CD1c-positive myeloid dendritic cell (primary cell): ENCODE results near the gene LCMT1.
"Not testable (repeated sequence)": the region's sequence is repeated elsewhere in the genome, so short reads cannot be mapped to it uniquely, and the experiment has no call there.

Experiments
- DNase-seq: peaks from one replicate; pipeline ENCODE4 v3.0.0-alpha.2; 2016; ENCODE audit errors: extremely low spot score

Gene LCMT1

DNA sequence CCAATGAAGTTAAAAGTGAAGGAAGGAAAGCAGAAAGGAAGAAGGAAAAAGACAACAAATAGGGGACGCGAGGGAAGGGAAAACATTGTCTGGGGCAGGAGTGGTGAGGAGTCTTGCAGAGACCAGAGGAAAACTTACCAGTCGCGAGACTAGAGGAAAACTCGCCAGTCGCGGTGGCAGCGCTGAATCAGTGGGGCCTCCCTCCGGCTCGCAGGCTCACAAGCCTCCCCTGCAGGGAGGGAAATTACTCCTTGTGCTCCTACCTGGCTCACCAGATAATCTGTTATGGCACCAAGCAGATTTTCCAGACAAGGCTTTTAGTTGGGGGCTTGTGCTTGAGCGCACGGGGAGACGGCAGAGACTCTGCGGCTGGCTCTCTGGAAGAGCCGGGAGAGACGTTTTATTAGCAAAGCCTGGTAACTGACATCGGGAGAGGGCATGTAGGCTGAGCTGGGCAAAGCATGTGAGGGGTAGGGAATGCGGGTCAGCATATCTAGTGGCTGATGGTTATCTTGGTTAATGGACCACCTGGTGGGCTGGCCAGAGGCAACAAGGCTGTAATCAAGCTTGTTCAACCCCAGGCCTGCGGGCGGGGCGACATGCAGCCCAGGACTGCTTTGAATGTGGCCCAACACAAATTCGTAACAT lies 37.1 kb downstream of the LCMT1 start:
- DNase-seq = no peak

DNA sequence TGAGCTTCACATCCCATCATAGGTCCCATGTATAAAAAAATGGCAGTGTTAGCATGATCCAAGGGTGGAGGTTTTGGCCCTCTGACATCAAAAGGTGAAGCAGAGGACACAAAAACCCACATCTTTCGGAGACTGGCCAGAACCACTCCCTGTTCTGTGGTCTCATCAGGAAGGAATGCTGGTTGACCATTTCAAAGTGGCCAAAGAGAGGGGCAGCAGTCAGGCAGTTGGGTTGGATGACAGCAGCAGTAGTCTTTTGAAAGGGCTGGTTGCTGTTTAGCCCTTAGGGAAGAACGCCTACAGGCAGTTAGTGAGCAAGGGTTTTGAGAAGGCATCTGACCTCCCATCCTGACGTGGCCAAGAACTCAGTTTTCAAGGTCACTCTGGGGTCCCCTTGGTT lies 40.5 kb downstream of the LCMT1 start:
- DNase-seq = no peak

DNA sequence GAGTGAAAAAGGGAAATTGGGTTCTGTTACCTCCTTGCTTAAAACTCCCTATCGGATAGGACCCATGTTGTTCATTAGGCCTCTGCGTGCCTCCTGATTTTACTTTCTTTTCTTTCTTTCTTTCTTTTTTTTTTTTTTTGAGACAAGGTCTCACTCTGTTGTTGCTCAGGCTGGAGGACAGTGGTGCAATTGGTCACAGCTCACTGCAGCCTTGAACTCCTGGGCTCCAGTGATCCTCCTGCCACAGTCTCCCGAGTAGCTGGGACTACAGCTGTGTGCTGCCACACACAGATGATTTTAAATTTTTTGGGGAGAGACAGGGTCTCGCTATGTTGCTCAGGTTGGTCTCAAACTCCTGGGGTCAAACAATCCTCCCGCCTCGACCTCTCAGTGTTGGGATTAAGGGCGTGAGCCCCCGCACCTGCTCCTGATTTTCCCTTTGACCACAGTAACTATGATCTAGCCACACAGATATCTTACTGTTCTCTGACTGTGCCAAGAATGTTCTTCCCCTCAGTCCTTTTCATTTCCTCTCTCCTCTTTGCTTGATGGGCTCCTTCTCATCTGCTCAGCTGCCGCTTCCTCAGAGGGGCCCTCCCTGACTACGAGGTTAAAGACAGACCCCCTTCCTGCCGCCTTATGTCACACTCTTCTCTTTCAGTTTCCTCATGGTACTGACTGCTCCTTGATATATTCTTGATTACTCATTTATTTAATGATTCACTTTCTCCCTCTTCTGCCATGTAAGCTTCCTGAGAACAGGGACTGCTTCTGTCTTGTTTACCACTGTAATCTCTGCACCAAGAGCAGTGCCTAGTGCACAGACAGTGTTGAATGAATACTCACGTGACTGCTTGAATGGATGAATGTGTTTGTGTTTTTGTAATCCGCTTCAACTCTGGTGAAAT lies 44.3 kb downstream of the LCMT1 start:
- no peak for DNase-seq

DNA sequence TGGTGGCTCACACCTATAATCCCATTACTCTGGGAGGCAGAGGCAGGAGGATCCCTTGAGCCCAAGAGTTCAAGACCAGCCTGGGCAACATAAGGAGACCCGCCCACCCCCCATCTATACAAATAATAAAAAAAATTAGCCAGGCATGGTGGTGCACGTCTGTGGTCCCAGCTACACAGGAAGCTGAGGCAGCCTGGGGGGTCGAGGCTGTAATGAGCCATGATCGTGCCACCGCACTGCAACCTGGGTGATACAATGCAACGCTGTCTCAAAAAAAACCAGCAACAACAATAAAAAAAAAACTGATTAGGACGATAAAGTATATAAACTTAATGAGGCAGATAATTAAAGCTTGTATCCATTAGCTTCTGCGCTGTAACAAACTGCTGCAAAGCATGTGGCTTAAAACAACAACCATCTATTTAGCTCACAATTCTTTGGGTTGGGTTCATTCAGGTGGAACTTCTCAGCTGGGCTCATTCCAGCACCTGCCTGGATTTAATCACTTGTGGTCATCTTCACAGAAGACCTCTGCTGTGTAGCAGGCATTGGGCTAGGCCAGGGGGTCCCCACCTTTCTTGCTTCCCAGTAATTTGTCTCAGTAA lies 45.8 kb downstream of the LCMT1 start:
- DNase-seq = no peak

DNA sequence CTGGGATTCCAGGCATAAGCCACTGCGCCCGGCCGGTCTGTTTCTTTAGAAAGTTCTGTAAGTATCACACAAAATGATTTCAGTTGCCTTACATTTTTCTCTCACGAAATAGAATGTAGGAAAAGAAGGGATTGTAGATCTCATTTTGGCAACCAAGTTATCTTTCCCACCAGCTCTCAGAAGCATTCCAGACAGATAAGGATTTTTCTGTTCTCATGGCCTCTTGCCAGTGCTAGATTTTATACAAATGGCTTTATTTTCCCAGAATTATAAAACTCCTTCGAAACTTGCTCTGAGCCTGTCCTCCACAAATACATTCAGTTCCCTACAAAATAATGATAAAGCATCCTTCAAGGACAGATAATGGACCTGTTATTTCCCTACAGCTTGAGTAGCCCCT lies 46.9 kb downstream of the LCMT1 start:
- no peak for DNase-seq

DNA sequence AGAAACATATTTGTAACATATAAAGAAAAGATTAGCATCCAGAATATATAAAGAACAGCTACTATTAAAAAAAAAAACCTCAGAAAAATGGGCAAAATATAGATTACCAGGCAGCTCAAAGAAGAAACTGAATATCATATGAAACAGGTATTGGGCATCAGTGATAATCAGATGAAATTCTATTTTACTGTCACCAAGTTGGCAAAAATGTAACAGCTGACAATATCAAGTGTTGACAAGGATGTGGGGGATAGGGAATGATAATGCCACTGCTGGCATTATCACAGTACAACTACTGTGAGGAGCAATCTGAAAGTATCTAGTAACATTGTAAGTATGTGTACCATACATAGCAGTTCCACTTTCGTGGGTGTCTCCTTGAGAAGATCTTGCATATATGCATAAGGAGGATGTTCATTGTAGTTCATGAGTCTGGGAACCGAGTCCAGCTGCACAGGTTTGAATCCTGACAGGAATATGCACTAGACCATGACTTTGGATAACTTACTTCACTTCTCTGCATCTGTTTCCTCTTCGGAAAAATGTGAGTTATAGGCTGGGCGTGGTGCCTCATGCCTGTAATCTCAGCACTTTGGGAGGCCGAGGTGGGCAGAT lies 50.3 kb downstream of the LCMT1 start:
- no peak for DNase-seq

DNA sequence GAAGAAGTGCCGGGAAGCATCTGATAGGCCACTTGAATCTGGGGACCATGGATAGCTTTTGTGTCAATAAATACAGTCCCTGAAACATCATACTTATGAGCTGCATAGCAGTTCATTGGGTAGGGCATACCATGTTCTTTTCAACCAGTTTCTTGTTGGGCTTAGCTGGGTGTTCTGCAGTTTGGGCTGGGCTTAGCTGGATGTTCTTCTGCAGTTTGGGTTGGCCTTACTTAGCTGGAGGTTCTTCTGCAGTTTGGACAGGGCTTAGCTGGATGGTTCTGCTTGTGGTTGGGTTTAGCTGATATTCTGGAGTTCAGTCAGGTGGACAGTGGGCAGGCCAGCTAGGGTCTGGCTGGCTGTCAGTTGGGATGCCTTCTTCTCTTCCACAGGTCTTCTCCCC lies 52.1 kb downstream of the LCMT1 start:
- DNase-seq = no peak

DNA sequence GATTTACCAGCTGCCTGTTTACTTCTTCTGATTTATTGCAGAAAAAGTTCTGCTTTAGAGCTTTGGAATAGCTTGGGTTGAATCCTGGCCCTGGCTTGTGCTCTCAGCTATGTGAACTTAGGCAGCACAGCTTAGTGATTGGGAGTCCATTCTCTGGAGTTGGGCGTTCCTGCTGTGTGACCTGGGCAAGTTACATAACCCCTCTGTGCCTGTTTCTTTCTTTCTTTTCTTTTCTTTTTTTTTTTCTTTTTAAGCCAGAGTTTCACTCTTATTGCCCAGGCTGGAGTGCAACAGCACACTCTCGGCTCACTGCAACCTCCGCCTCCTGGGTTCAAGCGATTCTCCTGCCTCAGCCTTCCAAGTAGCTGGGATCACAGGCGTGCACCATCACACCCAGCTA lies 53.7 kb downstream of the LCMT1 start:
- DNase-seq = no peak

DNA sequence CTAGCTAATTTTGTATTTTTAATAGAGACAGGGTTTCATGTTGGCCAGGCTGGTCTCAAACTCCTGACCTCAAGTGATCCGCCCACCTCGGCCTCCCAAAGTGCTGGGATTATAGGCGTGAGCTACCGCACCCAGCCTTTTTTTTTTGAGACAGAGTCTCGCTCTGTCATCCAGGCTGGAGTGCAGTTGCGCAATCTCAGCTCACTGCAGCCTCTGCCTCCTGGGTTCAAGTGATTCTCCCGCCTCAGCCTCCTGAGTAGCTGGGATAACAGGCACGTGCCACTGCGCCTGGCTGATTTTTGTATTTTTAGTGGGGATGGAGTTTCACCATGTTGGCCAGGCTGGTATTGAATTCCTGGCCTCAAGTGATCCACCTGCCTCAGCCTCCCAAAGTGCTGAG lies 56.4 kb downstream of the LCMT1 start:
- not testable (repeated sequence) for DNase-seq

DNA sequence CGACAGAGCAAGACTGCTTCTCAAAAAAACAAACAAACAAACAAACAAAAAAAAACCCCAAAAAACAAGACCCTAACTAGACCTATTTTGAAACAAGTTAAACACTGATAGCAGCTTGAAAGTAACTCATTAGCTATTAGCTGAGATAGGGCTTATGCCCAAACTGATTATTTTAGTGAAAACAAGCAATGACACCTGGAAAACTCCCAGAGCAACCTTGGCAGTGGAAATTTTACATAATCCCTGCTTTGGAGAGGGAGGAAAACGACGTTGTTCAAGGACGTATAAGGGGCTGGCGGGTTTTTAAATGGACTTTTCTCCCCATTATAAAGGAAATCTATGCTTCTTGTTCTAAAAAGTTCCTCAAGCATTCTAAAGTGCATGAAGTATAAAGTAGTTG lies 59.8 kb downstream of the LCMT1 start:
- DNase-seq = no peak

DNA sequence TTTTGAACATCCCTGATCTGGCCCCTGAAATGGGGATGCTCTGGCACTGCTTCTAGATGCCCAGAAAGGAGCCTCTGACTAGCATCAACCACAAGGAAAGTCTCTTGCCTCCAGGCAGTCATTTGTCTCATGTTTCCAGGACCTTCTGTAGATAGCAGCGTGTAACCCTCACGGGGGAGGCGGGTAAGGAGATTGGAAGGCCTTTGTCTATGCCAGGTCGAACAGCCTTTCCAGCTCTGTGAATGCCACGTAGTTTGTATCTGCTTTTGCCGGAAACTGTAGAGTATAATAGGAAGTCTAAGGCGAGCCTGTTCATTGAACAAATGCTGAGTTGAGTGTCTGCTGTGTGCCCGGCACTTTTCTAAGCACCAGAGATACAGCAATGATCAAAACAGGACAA lies 61.3 kb downstream of the LCMT1 start:
- no peak for DNase-seq

DNA sequence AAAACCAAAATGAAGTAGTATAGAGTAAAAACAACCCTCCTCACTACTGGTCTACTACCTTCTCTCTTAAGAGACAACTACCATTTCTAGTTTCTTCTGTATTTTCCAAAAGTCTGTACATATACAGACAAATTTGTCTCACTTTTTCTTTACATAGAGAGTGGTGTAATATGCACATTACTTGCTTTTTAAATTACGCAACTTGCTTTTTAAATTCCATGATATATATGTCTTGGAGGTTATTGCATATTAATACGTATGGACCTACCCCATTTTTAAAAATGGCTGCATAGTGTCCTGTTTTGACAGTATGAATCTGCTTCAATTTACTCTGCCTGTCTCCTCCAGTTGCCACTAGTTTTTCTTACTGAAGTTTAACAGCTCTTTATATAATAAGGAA lies 62.7 kb downstream of the LCMT1 start:
- no peak for DNase-seq

DNA sequence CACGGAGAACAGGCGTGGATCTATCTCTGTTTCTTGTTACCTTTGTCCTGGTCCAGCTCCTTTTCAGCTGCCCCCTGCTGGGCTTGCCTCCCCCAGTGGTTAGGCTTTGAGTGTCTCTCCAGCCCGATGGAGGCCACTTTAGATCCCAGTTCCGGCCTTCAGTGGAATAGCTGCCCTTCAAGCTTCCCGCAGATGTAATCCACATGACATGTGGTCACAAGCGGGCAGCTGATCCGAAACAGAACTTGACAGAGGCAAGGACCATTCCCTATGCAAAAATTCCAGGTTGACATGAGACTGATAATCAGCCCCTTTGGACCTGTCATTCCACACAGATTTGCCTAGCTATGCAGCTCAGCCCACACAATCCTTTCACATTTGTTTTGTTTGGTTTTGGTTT lies 64.6 kb downstream of the LCMT1 start:
- no peak for DNase-seq

DNA sequence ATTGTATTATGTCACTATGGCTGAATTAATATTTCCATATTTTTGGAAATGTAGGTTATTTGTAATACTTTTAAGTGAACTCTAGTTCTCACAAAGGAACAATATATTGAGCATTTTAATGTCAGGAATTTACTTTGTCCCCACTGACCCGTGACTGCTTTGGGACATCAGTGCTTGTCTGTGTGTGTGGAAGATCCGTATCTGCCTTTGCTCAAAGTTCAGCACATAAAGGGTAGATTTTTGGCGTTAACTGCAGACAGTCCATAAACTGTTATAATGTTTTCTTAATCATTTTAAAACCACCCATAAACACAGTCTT lies 65.9 kb downstream of the LCMT1 start:
- no peak for DNase-seq

DNA sequence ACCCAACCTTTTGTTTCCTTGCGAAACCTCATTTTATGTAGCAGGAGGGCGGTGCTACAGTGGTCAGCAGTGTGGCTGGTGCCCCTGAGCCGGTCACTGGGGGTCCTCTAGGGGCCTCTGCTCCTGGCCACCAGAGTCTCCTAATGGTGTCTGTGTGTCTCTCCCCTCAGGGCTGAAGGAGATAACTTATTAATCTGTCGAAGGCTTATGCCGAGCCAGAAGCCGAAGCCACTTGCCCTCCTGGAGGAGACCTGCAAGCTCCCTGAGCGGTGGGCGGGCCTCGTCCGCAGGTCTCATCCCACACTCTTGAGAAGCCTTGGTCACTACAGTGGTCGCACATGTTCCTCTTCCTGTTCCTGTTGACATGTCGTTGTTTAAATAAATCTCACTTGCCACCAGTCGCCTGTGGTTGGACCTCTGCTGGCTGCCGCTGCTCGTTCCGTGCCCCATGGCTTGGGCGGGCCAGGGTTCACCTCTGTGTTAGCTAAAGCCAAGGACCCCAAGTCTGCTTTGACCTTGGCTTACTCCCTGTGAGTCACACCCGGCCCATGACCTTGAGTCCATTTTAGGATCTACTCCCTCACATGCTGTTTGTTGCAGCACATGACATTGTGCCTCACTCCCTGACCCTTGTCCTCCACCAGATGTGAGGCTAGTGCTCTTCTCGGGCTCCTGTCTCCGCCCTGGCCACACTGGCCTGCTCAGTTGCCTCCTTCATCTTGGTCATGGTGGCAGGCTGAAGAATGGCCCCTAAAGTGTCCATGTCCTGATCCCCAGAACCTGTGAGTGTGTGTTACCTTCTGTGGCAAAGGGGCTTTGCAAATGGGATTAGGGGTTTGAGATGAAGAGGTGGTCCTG lies 66.5 kb downstream of the LCMT1 start:
- DNase-seq = no peak

DNA sequence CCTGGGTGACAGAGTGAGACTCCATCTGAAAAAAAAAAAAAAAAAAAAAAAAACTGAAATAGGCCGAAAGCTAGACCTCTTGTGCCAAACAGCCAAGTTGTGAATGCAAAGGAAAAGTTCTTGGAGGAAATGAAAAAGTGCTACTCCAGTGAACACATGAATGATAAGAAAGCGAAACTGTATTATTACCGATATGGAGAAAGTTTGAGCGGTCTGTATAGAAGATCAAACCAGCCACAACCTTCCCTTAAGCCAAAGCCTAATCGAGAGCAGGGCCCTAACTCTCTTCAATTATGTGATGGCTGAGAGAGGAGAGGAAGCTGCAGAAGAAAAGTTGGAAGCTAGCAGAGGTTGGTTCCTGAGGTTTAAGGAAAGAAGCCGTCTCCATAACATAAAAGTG lies 69.7 kb downstream of the LCMT1 start:
- not testable (repeated sequence) for DNase-seq

DNA sequence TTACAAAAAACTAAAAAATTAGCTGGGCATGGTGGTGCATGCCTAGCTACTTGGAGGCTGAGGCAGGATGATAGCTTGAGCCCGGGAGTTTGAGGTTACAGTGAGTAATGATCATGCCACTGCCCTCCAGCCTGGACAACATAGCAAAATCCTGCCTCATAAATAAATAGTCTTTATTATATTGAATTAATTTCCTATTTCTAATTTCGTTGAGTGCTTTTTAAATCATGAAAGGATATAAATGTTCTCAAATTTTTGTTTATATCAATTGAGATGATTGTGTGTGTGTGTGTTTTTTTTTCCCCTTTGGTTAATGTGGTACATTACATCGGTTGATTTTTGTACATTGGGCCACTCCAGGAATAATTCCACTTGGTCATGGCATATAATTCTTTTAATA lies 73.2 kb downstream of the LCMT1 start:
- no peak for DNase-seq

DNA sequence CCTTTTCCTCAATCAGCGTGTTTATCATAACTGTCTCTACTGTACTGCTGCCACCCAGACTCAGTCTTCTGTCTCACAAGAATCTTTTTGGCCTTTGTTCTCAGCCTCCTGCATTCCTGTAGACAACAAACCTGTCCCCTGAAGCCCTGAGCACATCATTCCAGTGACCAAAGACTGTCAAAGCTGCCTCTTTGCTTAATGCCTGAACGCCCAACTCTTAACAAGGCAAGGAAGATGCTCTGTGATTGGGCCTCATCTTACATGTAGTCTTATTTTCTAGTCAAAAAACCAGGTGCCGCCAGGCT lies 75.9 kb downstream of the LCMT1 start:
- DNase-seq = no peak

DNA sequence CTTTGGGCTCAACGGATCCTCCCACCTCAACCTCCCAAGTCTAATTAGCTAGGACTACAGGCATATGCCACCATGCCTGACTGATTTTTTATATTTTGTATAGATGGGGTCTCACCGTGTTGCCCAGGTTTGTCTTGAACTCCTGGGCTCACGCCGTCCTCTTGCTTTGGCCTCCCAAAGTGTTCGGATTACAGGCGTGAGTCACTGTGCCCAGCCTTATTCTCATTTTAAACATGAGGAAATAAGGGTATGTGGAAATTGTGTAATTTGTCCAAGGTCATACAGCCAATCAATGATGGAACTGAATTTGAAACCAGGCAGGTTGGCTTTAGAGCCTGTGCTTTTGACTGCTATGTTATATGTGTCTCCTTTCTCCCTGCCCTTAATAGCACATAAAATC lies 77.8 kb downstream of the LCMT1 start:
- no peak for DNase-seq

DNA sequence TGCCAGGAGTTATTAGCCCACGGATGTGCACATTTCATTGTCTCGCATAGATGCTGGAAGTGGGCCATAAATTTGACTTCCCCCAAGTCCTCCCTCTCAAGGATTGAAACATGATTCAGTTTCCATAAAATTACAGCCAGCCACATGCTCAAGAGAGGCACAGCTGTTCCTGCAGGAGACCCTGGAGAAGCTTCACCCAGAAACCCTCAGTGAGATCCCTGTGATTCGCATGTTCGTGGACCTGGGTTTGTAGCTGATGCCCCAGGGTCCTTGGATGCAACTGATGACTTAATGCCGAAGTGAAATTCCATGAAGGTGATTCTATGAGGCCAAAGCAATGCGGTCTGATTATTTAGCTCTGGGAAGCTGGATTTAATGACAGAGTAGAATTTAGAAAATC lies 80.6 kb downstream of the LCMT1 start:
- no peak for DNase-seq

DNA sequence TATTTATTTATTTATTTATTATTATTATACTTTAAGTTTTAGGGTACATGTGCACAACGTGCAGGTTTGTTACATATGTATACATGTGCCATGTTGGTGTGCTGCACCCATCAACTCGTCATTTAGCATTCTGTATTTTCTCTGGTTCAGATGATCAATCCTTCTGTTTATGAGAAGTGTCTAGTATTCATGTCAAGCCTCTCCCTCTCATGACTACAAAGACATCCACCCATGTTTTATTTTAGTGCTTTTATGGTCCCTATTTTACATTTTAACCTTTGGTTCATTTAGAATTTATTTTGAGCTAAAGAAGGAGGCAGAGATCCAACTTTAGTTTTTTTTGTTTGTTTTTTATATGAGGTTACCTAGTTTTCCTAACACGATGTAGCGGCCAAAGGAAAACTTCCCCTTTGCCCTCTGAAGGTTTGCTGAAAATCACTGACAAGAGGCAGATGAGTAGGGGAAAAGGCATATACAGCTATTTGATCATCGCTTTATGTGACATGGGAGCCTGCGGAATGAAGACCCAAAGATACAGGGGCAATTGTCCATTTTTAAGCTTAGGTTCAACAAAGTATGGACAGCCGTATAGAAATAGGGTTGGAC lies 82.8 kb downstream of the LCMT1 start:
- DNase-seq = no peak

DNA sequence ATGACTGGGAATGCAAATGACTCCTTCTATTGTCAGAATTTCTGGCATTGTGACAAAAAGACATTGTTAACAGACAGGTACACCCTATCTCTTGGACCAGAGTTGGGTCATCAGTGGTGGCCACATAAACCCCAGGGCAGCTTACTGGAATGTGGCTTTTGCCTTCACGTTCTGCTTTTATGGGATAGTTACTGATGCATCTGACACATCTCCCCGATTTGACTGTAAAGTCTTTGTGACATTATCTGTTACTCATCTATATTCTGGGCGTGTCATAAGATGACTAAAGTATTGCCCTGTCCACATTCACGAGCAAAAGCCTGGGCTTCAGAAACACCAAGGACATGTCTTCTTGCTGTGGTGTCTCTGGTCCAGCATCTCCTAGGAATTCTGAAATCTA lies 86.5 kb downstream of the LCMT1 start:
- no peak for DNase-seq
